ENCODE results near the gene TEX19. TPM values are rescaled to one million over a fixed set of nuclear protein-coding genes. Genes with fewer than 3 reads are reported as not detected.

Gene TEX19
- total RNA-seq, 2 donors from 2014 or later: 0.46 to 0.48 TPM

DNA sequence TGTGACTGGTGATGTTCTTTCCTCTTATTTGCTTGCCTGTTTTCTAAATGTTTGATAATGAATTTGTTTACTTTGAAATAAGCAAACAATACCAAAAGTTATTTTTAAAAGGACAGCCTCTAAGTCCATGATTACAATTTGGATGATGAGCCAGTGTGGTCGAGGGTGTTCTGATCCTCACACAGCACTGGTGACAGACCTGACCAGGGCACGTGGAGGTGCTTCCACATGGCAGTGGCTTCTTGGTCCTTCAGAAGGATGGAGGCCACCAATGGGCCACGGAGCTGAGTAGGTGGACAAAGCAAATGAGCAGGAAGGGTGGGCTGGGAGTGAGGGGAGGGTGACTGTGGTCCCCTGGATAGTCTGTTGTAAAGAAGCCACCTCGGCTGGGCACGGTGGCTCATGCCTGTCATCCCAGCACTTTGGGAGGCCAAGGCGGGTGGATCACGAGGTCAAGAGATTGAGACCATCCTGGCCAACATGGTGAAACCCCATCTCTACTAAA, 4.2 kb upstream of the TEX19 start:
- WGBS, 2 experiments (ENCODE audit: insufficient coverage in 1 of 2, insufficient read length in 1 of 2): 93 to 96% methylated on average over 6 to 7 of the region's 7 CpGs
- H3K9ac ChIP-seq (ENCODE audit: extremely low read depth, low read length, poor library complexity, severe bottlenecking): no peak overlapping the region
- Mint-ChIP-seq H3K9me3 (no peaks in the 10 kb centered on the region), H3K4me1 (peaks cover 2% of the 10 kb centered on the region), H3K4me3 (no peak overlapping the region), H3K36me3 (ENCODE audit: low read depth) (no peaks in the 10 kb centered on the region), H3K27me3 (ENCODE audit: insufficient read depth) (peaks cover 11% of the 10 kb centered on the region), H3K27ac (no peak overlapping the region)
- H3K27me3 ChIP-seq (ENCODE audit: control insufficient read depth, insufficient read depth, low read length, poor library complexity, severe bottlenecking): no peaks in the 10 kb centered on the region
- no peak for DNase-seq
- H3K4me3 ChIP-seq (ENCODE audit: low read length): no peak overlapping the region
- no peaks in the 10 kb centered on the region for H3K9me3 ChIP-seq (ENCODE audit: control insufficient read depth, low read length)
- no peak overlapping the region for H3K27ac ChIP-seq (ENCODE audit: low read depth, low read length)
- H3K36me3 ChIP-seq (ENCODE audit: control insufficient read depth, insufficient read depth, low read length): no peaks in the 10 kb centered on the region
- TF ChIP-seq, protein P1, sequence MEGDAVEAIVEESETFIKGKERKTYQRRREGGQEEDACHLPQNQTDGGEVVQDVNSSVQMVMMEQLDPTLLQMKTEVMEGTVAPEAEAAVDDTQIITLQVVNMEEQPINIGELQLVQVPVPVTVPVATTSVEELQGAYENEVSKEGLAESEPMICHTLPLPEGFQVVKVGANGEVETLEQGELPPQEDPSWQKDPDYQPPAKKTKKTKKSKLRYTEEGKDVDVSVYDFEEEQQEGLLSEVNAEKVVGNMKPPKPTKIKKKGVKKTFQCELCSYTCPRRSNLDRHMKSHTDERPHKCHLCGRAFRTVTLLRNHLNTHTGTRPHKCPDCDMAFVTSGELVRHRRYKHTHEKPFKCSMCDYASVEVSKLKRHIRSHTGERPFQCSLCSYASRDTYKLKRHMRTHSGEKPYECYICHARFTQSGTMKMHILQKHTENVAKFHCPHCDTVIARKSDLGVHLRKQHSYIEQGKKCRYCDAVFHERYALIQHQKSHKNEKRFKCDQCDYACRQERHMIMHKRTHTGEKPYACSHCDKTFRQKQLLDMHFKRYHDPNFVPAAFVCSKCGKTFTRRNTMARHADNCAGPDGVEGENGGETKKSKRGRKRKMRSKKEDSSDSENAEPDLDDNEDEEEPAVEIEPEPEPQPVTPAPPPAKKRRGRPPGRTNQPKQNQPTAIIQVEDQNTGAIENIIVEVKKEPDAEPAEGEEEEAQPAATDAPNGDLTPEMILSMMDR (conservative IDR thresholded peaks at IDR 0.05): no peak
- H3K4me1 ChIP-seq (ENCODE audit: control insufficient read depth, insufficient read depth, low read length): no peaks in the 10 kb centered on the region

DNA sequence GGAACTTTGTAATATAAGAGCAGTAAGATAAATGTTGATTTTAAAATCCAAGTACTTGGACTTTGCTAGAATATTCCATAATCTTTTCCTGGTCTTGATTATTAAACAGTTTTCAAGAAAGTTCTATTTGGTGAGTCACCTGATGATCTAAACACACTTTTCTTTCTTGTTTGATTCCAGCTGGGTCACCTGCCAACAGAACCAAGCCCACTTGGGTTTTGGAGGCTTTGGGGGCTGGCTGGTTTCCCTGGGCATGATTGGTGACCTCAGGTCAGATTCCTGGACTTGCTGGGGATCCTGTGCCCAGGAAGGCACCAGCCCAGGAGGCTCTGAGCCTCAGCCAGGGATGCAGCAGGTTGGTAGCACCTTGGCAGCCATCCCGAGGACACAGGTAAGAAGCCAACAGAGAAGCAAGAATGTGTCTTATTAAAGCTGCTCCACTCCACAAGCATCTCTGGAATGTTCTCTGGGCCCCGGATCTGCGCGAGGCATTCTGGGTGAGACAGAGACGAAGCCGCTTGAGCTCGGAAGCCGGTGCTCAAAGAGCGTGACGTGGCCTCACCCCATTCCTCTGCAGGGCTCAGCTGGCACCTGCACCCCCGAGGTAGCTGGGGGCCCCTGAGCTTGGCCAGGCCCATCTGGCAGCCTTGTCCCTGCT, 3.1 kb upstream of the TEX19 start:
- Histone ChIP-seq H3K4me1 (ENCODE audit: control insufficient read depth, insufficient read depth, low read length) (no peaks in the 10 kb centered on the region), H3K9me3 (ENCODE audit: control insufficient read depth, low read length) (no peaks in the 10 kb centered on the region), H3K9ac (ENCODE audit: extremely low read depth, low read length, poor library complexity, severe bottlenecking) (no peak overlapping the region), H3K27me3 (ENCODE audit: control insufficient read depth, insufficient read depth, low read length, poor library complexity, severe bottlenecking) (no peaks in the 10 kb centered on the region), H3K27ac (ENCODE audit: low read depth, low read length) (no peak overlapping the region), H3K36me3 (ENCODE audit: control insufficient read depth, insufficient read depth, low read length) (no peaks in the 10 kb centered on the region), H3K4me3 (ENCODE audit: low read length) (no peak overlapping the region)
- H3K4me1 Mint-ChIP-seq: peaks cover 2% of the 10 kb centered on the region
- H3K4me3 Mint-ChIP-seq: no peak overlapping the region
- TF ChIP-seq, protein P1 (conservative IDR thresholded peaks at IDR 0.05): no peak
- no peaks in the 10 kb centered on the region for H3K36me3 Mint-ChIP-seq (ENCODE audit: low read depth)
- H3K27ac Mint-ChIP-seq: no peak overlapping the region
- no peaks in the 10 kb centered on the region for H3K9me3 Mint-ChIP-seq
- peaks cover 11% of the 10 kb centered on the region for H3K27me3 Mint-ChIP-seq (ENCODE audit: insufficient read depth)
- peak; percentile 54 for DNase-seq
- WGBS, 2 experiments (ENCODE audit: insufficient coverage in 1 of 2, insufficient read length in 1 of 2): 88 to 91% methylated on average over 8 to 11 of the region's 11 CpGs

DNA sequence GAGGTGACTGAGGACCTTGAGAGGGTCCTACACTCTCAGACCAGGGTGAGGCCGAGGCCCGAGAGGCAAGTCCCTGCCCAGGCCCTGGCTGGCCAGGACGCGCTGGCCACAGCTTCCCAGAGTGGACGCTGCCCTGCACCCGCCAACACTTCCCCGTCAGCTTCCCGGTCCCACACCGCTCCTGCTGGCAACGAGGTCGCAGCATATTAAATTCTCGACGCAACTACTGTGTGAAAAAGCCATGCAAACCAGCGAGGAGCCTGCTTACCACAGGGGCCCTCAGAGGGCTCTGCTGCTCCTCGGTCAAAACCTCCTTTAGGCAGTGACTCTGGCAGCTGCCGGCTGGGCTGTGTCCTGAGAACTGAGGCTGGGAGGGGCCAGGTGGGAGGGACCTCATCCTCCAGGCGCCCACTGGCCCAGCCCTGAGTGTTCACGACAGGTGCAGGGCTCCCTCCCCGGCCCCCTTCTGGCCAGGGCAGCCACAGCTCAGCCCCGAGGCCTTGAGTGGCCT, 2.1 kb upstream of the TEX19 start:
- H3K4me3 Mint-ChIP-seq: no peak overlapping the region
- Histone ChIP-seq H3K36me3 (ENCODE audit: control insufficient read depth, insufficient read depth, low read length) (no peaks in the 10 kb centered on the region), H3K27ac (ENCODE audit: low read depth, low read length) (no peak overlapping the region), H3K27me3 (ENCODE audit: control insufficient read depth, insufficient read depth, low read length, poor library complexity, severe bottlenecking) (no peaks in the 10 kb centered on the region), H3K4me3 (ENCODE audit: low read length) (no peak overlapping the region), H3K9ac (ENCODE audit: extremely low read depth, low read length, poor library complexity, severe bottlenecking) (no peak overlapping the region), H3K9me3 (ENCODE audit: control insufficient read depth, low read length) (no peaks in the 10 kb centered on the region), H3K4me1 (ENCODE audit: control insufficient read depth, insufficient read depth, low read length) (no peaks in the 10 kb centered on the region)
- H3K9me3 Mint-ChIP-seq: no peaks in the 10 kb centered on the region
- H3K4me1 Mint-ChIP-seq: peaks cover 2% of the 10 kb centered on the region
- no peaks in the 10 kb centered on the region for H3K36me3 Mint-ChIP-seq (ENCODE audit: low read depth)
- peak; percentile 88 for DNase-seq
- no peak overlapping the region for H3K27ac Mint-ChIP-seq
- H3K27me3 Mint-ChIP-seq (ENCODE audit: insufficient read depth): peaks cover 16% of the 10 kb centered on the region
- WGBS, 2 experiments (ENCODE audit: insufficient coverage in 1 of 2, insufficient read length in 1 of 2): 71 to 77% methylated on average over 15 to 20 of the region's 20 CpGs
- TF ChIP-seq, protein P1 (conservative IDR thresholded peaks at IDR 0.05): peak; percentile 46
